IPS-18a (cell line): ENCODE measurements around the gene NPY2R.
A peak's percentile ranks its signal among the peaks of the same experiment; 100 is the strongest.

ENCODE experiments used
- H3K27ac ChIP-seq: one replicate; pipeline ENCODE4 v1.5.1; 2013; ENCODE audit warnings: low read length
- H3K27me3 ChIP-seq: one replicate; pipeline ENCODE4 v1.6.1; 2013; ENCODE audit warnings: mild to moderate bottlenecking, low read length; ENCODE audit not compliant: control insufficient read depth, insufficient read depth
- H3K36me3 ChIP-seq: one replicate; pipeline ENCODE4 v1.6.1; 2013; ENCODE audit warnings: low read depth, low read length; ENCODE audit not compliant: control insufficient read depth
- H3K4me1 ChIP-seq: one replicate; pipeline ENCODE4 v1.6.1; 2013; ENCODE audit warnings: low read depth, low read length; ENCODE audit not compliant: control insufficient read depth
- H3K4me3 ChIP-seq: one replicate; pipeline ENCODE4 v1.5.1; 2013; ENCODE audit warnings: low read length
- H3K9ac ChIP-seq: one replicate; pipeline ENCODE4 v1.6.1; 2013; ENCODE audit warnings: mild to moderate bottlenecking, low read length, moderate library complexity
- H3K9me3 ChIP-seq: one replicate; pipeline ENCODE4 v1.6.1; 2013; ENCODE audit warnings: low read depth, low read length; ENCODE audit not compliant: control insufficient read depth

Gene NPY2R

GRCh38 chr4:155208258-155209054 is at the start of gene NPY2R:
TSS of gene NPY2R (plus strand) at chr4:155208636. CDS start at chr4:155213940, 5,304 bp downstream.
- Histone ChIP-seq H3K9me3 (no peaks in the 10 kb centered on the region), H3K27me3 (peaks cover 48% of the 10 kb centered on the region), H3K4me3 (peak within 1 kb of the TSS; percentile 76), H3K36me3 (no peaks in the 10 kb centered on the region), H3K9ac (no peak within 1 kb of the TSS), H3K27ac (no peak within 1 kb of the TSS), H3K4me1 (peaks cover 19% of the 10 kb centered on the region)

DNA sequence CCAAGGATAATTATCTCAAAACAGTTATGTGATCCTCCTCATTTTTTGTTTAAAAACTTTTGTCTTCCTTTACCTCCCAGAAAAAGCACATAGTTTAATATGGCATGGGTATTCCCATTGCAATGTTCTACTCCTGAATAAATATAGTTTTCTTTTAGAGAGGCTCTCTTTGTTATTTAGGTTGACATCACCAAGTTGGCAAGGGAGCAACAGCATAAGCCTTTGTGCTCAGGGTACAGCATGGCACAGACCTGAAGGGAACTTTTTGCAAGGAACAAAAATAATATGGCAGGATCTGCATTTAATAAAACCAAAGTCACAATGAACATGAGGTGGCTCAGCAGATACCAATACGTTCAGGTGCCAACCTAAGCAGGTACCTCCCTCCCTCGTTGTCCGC is 47.1 kb upstream of the NPY2R start:
- no peaks in the 10 kb centered on the region for H3K27me3 ChIP-seq

DNA sequence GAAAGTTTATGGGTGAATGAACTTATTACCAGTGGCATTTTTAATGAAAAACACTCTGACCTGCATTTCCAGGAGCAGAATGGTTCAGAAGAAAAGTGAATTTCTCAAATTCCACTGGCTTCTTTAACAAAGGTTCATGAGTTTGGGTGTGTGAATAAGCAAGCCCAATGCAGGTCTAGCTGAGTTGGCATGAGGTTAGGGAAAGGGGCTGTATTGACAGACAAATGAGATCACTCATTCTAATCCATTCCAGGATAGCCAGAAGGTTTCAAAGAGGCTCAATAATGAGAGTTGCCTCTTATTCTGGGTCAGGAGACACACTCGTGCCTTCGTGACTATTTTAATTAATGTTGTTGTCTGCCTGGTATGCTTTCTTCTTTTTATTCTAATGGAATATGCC is 43.7 kb upstream of the NPY2R start:
- no peaks in the 10 kb centered on the region for H3K9me3 ChIP-seq
- H3K9ac ChIP-seq: no peak overlapping the region
- no peak overlapping the region for H3K4me3 ChIP-seq
- H3K27ac ChIP-seq: no peak overlapping the region
- H3K4me1 ChIP-seq: peaks cover 4% of the 10 kb centered on the region
- H3K36me3 ChIP-seq: no peaks in the 10 kb centered on the region
- H3K27me3 ChIP-seq: no peaks in the 10 kb centered on the region

More for the DNA sequence above, 47.1 kb upstream of the NPY2R start:
- Histone ChIP-seq H3K36me3 (no peaks in the 10 kb centered on the region), H3K27ac (no peak overlapping the region), H3K9me3 (no peaks in the 10 kb centered on the region), H3K4me3 (no peak overlapping the region), H3K4me1 (peaks cover 4% of the 10 kb centered on the region), H3K9ac (no peak overlapping the region)

DNA sequence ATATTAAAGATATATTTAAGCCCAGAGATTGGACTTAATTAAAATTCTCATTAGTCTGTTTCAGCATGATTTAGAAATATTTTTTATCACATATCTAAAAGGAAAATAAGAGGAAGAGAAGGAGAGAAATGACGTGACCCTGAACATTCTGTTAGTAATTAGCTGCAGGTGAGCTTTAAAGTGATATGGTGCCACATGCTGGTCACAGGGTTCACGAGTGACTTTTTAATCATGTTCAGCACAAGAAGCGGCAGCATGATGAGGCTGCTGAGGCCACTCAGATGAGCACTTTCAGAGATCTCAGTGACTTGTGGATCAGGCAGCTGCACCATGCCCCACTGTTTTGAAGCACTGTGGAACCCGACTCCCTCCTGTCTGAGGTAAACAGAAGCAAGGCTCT is 37.9 kb upstream of the NPY2R start:
- no peaks in the 10 kb centered on the region for H3K36me3 ChIP-seq
- no peak overlapping the region for H3K4me3 ChIP-seq

DNA sequence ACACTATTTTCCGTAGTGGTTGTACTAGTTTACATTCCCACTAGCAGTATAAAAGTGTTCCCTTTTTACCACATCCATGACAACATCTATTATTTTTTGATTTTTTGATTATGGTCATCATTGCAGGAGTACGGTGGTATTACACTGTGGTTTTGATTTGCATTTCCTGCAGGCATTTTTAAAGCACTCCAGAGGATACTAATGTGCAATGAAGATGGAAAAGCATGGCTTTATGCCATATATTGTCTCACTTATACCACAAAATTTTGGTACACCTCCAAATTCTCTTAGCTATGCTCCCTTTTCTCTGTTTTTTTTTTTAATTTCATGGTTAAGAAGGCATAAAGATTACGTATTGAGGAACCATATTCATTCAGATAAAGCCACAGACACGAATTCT is 35.1 kb upstream of the NPY2R start:
- no peaks in the 10 kb centered on the region for H3K27me3 ChIP-seq
- H3K36me3 ChIP-seq: no peaks in the 10 kb centered on the region
- no peak overlapping the region for H3K9ac ChIP-seq
- H3K4me1 ChIP-seq: no peaks in the 10 kb centered on the region
- H3K4me3 ChIP-seq: no peak overlapping the region
- no peak overlapping the region for H3K27ac ChIP-seq
- no peaks in the 10 kb centered on the region for H3K9me3 ChIP-seq

More for the DNA sequence above, 37.9 kb upstream of the NPY2R start:
- Histone ChIP-seq H3K27me3 (no peaks in the 10 kb centered on the region), H3K4me1 (no peaks in the 10 kb centered on the region), H3K9ac (no peak overlapping the region), H3K27ac (no peak overlapping the region), H3K9me3 (no peaks in the 10 kb centered on the region)

- H3K27me3 ChIP-seq: no peaks in the 10 kb centered on the region
- H3K9me3 ChIP-seq: no peaks in the 10 kb centered on the region
- no peak overlapping the region for H3K4me3 ChIP-seq
- no peaks in the 10 kb centered on the region for H3K4me1 ChIP-seq
- no peak overlapping the region for H3K9ac ChIP-seq
- no peak overlapping the region for H3K27ac ChIP-seq
- H3K36me3 ChIP-seq: no peaks in the 10 kb centered on the region
These were observed 33.8 kb upstream of the NPY2R start for GRCh38 chr4:155174668-155175067.

DNA sequence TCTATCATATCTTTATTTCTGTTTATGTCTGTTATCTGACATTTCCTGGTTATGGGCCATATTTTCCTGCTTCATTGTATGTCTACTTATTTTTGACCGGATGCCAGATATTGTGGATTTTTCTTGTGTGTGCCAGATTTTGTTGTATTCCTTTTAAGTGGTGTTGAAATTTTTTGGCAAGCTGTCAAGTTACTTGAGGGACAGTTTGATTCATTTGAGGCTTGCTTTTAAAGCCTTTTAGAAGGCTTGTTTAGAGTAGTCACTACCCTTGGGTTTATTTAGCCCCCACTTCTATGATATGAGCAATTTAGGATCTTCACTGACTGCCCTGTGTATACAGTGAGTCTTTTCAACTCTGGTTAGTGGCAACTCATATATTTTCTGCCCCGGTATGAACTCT is 29.2 kb upstream of the NPY2R start:
- H3K9ac ChIP-seq: no peak overlapping the region
- H3K27ac ChIP-seq: no peak overlapping the region
- no peaks in the 10 kb centered on the region for H3K27me3 ChIP-seq
- H3K9me3 ChIP-seq: no peaks in the 10 kb centered on the region
- H3K4me1 ChIP-seq: no peaks in the 10 kb centered on the region
- H3K4me3 ChIP-seq: no peak overlapping the region
- no peaks in the 10 kb centered on the region for H3K36me3 ChIP-seq

DNA sequence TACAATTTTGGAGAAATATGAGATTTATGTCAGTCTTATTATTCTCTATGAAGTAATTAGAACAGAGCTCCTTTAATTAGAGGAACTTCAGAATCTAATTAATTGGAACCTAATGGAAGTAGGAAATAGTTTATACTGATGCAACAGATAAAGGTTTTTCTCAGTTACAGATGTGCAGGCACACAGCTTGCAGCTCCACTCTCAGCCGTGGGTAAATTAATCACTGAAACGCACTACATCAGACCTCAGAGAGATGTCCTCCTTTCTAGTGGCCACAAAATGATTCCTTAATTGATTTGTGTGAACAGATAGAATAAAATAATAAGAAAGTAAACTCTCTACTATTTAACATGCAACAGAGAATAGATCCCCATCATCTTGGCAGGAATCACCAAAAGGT is 21.5 kb upstream of the NPY2R start:
- no peak overlapping the region for H3K9ac ChIP-seq
- no peak overlapping the region for H3K27ac ChIP-seq
- no peak overlapping the region for H3K4me3 ChIP-seq
- no peaks in the 10 kb centered on the region for H3K36me3 ChIP-seq
- H3K9me3 ChIP-seq: no peaks in the 10 kb centered on the region
- no peaks in the 10 kb centered on the region for H3K27me3 ChIP-seq
- no peaks in the 10 kb centered on the region for H3K4me1 ChIP-seq

DNA sequence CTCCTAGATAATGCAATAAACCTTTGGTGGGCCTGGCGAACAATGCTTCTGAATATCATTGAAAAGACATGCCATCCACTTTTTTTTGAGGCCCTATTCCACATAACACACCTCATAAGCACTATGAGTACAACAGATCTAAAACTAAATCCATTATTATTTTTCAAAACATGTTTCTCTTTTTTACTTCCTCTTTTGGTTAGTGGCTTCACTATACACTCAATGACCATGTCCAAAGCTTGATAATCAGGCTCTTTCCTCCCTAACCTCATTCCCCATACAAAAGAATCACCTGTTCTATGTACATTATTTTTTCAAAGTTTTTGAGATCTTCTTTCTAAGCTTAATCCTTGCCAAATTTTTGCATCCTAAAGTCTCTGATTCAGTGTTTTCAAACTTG is 20.4 kb upstream of the NPY2R start:
- no peaks in the 10 kb centered on the region for H3K27me3 ChIP-seq
- H3K4me3 ChIP-seq: no peak overlapping the region
- no peaks in the 10 kb centered on the region for H3K9me3 ChIP-seq
- no peaks in the 10 kb centered on the region for H3K4me1 ChIP-seq
- no peaks in the 10 kb centered on the region for H3K36me3 ChIP-seq
- no peak overlapping the region for H3K9ac ChIP-seq
- no peak overlapping the region for H3K27ac ChIP-seq

GRCh38 chr4:155190099-155190498 is 18.3 kb upstream of the NPY2R start:
- no peak overlapping the region for H3K27ac ChIP-seq
- no peaks in the 10 kb centered on the region for H3K36me3 ChIP-seq
- H3K27me3 ChIP-seq: no peaks in the 10 kb centered on the region
- H3K4me3 ChIP-seq: no peak overlapping the region
- H3K9me3 ChIP-seq: no peaks in the 10 kb centered on the region
- H3K4me1 ChIP-seq: no peaks in the 10 kb centered on the region
- H3K9ac ChIP-seq: no peak overlapping the region

GRCh38 chr4:155197757-155198156 is 10.7 kb upstream of the NPY2R start:
- H3K9ac ChIP-seq: no peak overlapping the region
- H3K27me3 ChIP-seq: no peaks in the 10 kb centered on the region
- no peaks in the 10 kb centered on the region for H3K9me3 ChIP-seq
- H3K36me3 ChIP-seq: no peaks in the 10 kb centered on the region
- H3K4me3 ChIP-seq: no peak overlapping the region
- no peak overlapping the region for H3K27ac ChIP-seq
- peaks cover 2% of the 10 kb centered on the region for H3K4me1 ChIP-seq

DNA sequence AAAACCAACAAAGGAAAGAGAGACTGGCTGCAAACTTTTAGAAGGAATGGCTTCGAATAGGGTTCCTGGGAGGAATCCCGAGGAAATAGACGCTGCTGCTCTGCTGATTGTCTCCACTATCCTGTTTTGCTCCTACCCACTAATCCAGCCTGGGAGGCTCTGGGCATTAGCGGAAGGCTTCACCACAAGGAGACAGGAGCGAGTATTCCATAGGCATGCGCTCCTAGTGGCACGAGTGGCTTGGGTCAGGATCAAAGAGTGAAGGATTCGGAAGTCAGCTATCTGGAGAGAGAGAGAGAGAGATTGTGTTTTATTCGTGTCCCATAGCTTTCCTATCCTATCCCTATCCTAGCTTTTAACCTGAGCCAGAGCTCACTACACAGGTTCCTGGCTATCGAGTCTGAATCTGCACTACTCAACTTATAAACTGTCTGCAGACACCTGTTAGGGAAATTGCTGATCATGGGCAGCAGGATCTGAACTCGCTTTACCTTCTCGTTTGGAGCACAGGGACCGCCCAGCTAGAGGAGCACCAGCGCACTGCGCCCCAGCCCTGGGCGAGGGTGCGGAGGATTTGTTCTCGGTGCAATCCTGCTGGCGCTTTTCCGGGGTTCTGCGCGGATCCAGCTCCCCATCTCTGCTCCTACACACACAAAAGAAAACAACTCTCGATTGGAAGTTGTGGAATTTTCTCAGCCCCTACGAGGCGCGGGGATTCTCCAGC is 740 bp upstream of the NPY2R start:
- Histone ChIP-seq H3K27me3 (peaks cover 48% of the 10 kb centered on the region), H3K4me1 (peaks cover 26% of the 10 kb centered on the region), H3K36me3 (no peaks in the 10 kb centered on the region), H3K9me3 (no peaks in the 10 kb centered on the region), H3K9ac (no peak overlapping the region), H3K4me3 (peak overlapping the region; percentile 76), H3K27ac (no peak overlapping the region)
